HG03064 (cell line): ENCODE measurements around the gene LRWD1.

Experiments used
- ATAC-seq: cut with Tn5 transposase; IDR thresholded peaks from one replicate; pipeline ENCODE4 v1.9.1; 2021; ENCODE audit warnings: low read depth; ENCODE audit not compliant: unreplicated experiment

LRWD1 gene

DNA sequence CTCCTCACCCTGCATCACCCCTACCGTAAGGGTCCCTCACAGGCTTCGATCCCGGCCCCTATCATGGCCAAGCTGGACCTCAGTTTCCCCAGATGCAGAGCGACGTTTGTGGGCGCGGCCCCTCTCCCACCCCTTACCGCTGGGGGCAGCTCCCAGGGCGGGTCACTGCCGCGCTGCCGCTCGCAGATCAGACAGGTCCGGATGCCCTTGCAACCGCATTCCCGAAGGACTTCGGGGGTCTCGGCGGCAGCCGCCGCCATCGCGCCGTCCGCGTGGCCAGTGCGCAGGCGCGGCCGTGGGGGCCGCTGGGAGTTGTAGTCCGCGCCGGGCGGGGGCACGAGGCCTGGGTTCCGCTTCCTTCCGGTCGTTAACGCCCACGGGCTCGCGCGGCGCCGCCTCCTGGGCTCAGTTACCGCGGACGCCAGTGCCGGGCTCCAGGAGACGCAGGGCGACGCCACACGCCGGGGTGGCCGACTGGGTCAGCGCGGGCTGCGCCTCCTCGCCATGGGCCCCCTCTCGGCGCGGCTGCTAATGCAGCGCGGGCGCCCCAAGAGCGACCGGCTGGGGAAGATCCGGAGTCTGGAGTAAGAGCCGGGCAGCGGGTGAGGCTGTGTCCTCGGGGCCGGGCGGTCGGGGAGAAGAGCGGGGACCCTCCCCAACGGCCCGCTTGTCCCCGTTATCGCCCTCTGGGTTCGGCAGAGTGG, at the start of gene LRWD1, which contains the start of gene ALKBH4:
Gene LRWD1 (plus strand): TSS at position 408 of the 704 bp plus-strand sequence. CDS start 97 bp downstream, at position 505.
Gene ALKBH4 (minus strand): TSS at position 287 of the 704 bp plus-strand sequence. CDS start 27 bp downstream, at position 260.
- ATAC-seq = peak; percentile 79

GRCh38 chr7:102415685-102416225, 49.0 kb upstream of the LRWD1 start:
- no peak for ATAC-seq

GRCh38 chr7:102416406-102416805, 48.4 kb upstream of the LRWD1 start:
- no peak for ATAC-seq

DNA sequence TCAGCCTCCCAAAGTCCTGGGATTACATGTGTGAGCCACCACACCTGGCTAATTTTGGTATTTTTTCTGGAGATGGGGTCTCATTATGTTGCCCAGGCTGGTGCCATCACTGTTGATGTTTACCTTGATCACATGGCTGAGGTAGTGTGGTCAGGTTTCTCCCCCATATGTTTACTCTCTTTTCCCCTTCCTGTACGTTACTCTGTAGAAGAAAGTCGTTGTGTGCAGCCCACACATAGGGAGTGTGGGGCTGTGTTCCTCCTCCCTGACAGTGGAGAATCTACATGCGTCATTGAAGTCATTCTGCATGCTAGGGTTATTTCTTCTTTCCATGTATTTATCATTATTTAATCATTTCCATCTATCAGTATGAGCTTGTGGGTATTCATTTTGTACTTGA, 47.7 kb upstream of the LRWD1 start:
- ATAC-seq = no peak

DNA sequence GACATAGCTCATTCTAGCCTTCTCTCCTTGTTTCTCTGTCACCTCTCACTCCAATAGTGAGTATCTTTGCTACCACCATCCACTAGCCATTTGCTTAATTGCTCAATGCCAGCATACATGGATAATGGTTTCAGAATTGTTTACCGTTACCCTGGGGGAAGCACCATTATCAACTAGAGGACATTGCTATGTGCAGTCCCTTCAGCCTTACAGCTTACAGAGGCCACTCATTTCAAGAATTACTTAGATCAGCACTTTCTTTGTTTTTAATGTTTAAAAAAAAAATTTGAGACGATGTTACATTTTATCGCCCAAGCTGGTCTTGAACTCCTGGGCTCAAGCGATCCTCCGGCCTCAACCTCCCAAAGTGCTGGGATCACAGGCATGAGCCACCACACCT, 46.2 kb upstream of the LRWD1 start:
- no peak for ATAC-seq

GRCh38 chr7:102421706-102422240, 43.0 kb upstream of the LRWD1 start:
- no peak for ATAC-seq

GRCh38 chr7:102424129-102424551, 40.6 kb upstream of the LRWD1 start:
- ATAC-seq = no peak

DNA sequence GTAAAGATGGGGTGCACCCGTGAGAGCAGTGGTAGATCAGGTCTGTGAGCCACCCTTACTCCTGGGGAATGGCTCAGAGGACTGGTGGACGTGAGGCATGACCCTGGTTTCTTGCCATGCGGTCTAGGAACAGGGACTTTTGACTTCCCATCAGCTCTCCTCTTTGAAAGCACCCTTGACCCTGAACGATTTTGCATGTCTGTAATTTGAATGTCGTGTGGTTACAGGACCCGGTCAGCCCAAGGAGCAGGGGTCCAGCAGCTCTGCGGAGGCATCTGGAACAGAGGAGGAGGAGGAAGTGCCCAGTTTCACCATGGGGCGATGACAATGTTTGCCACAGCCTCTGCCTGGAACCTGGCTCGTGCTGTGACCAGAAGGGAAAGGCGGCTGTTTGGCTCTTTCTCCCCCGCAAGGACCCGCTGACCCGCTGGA, 40.0 kb upstream of the LRWD1 start:
- ATAC-seq = no peak

GRCh38 chr7:102425639-102426267, 39.0 kb upstream of the LRWD1 start:
- ATAC-seq = peak; percentile 60

DNA sequence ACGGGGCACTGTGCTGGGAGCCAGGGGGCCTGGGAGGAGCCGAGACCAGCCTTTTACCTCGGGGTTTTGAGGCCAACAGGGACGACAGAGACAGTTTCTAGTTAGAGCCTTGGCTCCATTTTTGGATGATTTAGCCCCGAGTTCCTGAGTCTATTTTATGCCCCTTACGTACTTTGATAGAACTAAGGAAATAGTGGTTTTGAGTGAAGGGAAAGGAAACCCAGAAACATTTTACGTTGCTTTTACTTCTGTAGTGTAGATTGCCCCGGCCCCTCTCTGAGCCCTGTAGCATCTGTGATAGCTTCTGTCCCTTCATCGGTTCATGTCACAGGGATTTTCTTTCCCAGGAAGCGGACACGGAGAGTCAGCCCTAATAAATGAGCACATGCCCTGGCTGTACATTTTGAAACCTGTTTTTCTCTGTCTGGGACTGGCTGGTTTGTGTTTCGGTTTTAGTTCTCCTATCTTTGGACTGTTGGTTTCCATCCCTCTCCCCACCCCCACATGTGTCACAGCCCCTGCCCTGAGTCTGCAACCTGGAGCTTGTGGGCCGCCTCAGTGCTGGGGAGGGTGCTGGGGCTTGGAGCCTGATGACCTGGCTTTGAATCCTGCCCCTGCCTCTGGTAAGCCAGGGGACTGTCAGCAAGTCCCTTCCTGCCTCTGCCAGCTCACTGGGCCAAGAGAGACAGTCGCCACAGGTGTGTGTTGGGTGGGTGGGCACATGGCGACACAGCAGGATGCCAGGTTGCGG, 38.3 kb upstream of the LRWD1 start:
- ATAC-seq = peak; percentile 44

DNA sequence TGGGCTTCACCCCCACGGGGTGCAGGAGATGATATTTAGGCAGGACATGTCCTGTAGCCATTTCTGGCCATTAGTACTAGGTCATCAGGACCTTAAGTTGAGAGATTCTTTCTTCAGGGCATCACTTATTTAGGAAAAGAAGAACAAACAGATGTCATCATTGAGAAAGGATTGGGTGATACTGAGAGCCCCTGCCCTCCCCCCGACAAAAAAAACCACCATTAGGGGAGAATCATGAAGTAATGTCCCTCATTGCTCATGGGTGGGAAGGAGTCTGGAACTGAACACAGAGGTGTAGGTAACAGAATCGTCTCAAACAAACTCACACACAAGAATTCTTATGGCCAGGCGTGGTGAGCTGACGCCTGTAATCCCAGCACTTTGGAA, 37.8 kb upstream of the LRWD1 start:
- no peak for ATAC-seq

DNA sequence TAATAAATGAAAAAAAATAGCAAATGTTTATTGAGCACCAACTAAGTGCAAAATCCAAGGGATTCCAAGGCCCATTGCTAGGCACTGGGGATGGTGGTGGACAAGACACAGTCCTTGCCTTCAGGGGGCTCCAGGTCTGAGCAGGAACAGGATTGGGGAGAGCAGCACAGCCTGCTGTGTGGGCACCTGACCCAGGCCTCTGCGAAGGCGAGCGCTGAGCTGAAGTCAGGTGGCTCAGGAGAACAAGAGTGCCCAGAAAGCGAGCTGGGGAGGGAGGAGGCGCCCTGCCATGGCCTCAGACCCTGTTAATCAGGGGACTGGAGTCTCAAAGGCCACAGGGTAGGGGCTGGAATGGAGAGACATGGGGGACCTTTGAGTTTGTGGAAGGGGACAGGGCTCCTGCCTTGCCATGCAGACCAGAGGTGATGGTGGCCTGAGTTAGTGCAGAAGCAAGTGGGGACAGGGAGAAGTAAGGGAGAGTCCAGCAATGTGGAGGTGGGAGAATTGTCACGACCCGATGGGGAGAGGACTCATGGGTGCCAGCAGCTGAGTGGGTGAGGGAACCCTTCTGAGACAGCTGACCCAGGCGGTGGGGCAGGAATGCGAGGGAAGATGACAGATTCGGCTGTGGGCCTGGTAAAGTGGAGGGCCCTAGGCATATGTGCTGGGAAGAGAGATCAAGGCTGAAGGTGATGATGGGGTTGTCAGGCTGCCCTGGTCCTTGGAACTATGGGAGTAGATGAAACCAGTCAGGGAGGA, 35.5 kb upstream of the LRWD1 start:
- no peak for ATAC-seq

GRCh38 chr7:102431617-102432298, 33.0 kb upstream of the LRWD1 start:
- ATAC-seq = no peak

GRCh38 chr7:102432442-102433218, 32.2 kb upstream of the LRWD1 start:
- ATAC-seq = peak; percentile 21

GRCh38 chr7:102433219-102434038, 31.4 kb upstream of the LRWD1 start, which contains the start of gene ORAI2:
Gene ORAI2, plus strand, starts transcription at chr7:102433575. Its CDS starts 5,382 bp downstream, at chr7:102438957.
- peak; percentile 54 for ATAC-seq

DNA sequence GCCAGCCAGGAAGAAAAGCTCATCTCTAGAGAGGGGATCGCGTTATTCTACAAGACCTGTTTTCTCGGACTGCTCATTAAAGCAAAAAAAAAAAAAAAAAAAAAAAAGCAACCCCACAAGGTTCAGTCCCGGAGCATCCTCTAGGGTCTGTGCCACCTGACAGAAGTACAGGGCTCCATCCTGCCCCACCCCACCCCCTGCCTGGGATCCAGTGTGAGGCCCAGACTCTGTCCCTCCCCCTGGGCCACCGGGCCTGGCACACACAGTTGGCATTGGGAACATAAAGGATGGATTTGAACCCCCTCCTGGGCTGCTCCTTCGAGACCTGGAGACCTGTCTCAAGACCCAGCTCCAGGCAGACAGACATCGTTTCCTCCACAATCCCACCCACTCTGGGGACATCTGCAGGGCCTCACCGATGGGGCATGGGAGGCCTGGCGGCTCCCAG, 30.7 kb upstream of the LRWD1 start:
- ATAC-seq = peak; percentile 1

DNA sequence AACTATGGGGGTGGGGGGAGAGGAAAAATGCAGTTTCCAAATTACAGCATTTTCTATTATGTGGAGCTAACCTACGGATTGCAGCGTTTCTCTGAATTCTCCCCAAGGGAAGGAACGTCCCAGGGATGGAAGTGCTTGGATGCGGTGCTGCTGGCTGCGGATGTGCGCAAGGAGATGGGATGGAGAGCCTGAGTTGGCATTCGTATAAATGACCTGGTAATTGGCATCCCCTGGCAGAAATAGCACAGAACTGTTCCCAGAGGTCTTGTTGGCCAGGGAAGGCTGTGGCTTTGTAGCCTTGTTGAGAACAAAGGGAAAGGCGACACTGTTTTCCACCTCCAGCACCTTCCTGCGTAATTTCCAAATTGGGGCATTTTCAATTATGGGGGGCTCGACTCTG, 28.7 kb upstream of the LRWD1 start:
- no peak for ATAC-seq
